ENCODE measurements around the gene ALKBH6. TPM values are rescaled to one million over a fixed set of nuclear protein-coding genes. Genes with fewer than 3 reads are reported as not detected.

Gene ALKBH6
- 12.0 and 15.4 TPM in 2 replicates for total RNA-seq

GRCh38 chr19:36014012-36014924, at the start of gene ALKBH6:
ALKBH6 (minus strand) TSS chr19:36014213; CDS start chr19:36013397, 816 bp downstream.

GRCh38 chr19:36054733-36055686, 41.0 kb upstream of the ALKBH6 start, which contains the start of gene WDR62:
WDR62 (plus strand) TSS chr19:36054897; CDS start chr19:36054972, 75 bp downstream.

GRCh38 chr19:36054119-36054732, 40.2 kb upstream of the ALKBH6 start, which contains the start of gene THAP8:
THAP8 (minus strand) TSS chr19:36054285; CDS start chr19:36054217, 68 bp downstream.

GRCh38 chr19:36032251-36033104, 18.5 kb upstream of the ALKBH6 start, which contains the start of gene CLIP3:
CLIP3 (minus strand) TSS chr19:36032873; CDS start chr19:36032357, 516 bp downstream.

GRCh38 chr19:36008336-36008978, 5.6 kb downstream of the ALKBH6 start, which contains the start of gene SYNE4:
SYNE4 (minus strand) TSS chr19:36008813; CDS start chr19:36008681, 132 bp downstream.

GRCh38 chr19:35995048-35995993, 18.7 kb downstream of the ALKBH6 start, which contains the start of gene SDHAF1:
SDHAF1 (plus strand) TSS chr19:35995188; CDS start chr19:35995275, 87 bp downstream.

Other genes with a start within 250 kb of the ALKBH6 start
- 0.57 TPM in 1 of 2 replicates, not detected in the other for gene ARHGAP33, start 238.6 kb downstream of the ALKBH6 start, total RNA-seq
- not detected in 2 replicates for gene PRODH2, start 201.4 kb downstream of the ALKBH6 start, total RNA-seq
- gene NPHS1, start 161.7 kb downstream of the ALKBH6 start, total RNA-seq = not detected in 2 replicates
- gene KIRREL2, start 157.3 kb downstream of the ALKBH6 start, total RNA-seq = not detected in 2 replicates
- gene APLP1, start 145.6 kb downstream of the ALKBH6 start, total RNA-seq = 0.64 TPM in 1 of 2 replicates, not detected in the other
- gene NFKBID, start 113.7 kb downstream of the ALKBH6 start, total RNA-seq = 3.4 and 3.6 TPM in 2 replicates
- 0.14 TPM in 1 of 2 replicates, not detected in the other for gene HCST, start 111.7 kb downstream of the ALKBH6 start, total RNA-seq
- gene TYROBP, start 105.9 kb downstream of the ALKBH6 start, total RNA-seq = not detected in 2 replicates
- gene LRFN3, start 77.8 kb downstream of the ALKBH6 start, total RNA-seq = 2.4 and 6.5 TPM in 2 replicates
- gene SDHAF1, start 19.0 kb downstream of the ALKBH6 start, total RNA-seq = 7.5 and 16.1 TPM in 2 replicates
- 1.4 and 5.2 TPM in 2 replicates for gene SYNE4, start 5.4 kb downstream of the ALKBH6 start, total RNA-seq
- 0.36 TPM in 1 of 2 replicates, not detected in the other for gene CLIP3, start 18.7 kb upstream of the ALKBH6 start, total RNA-seq
- 2.4 and 2.8 TPM in 2 replicates for gene THAP8, start 40.1 kb upstream of the ALKBH6 start, total RNA-seq
- gene WDR62, start 40.7 kb upstream of the ALKBH6 start, total RNA-seq = 0.28 and 0.68 TPM in 2 replicates
- not detected in 2 replicates for gene OVOL3, start 96.9 kb upstream of the ALKBH6 start, total RNA-seq
- gene POLR2I, start 100.7 kb upstream of the ALKBH6 start, total RNA-seq = 63.3 and 89.9 TPM in 2 replicates
- gene TBCB, start 101.3 kb upstream of the ALKBH6 start, total RNA-seq = 102 and 103 TPM in 2 replicates
- 258 and 283 TPM in 2 replicates for gene CAPNS1, start 125.9 kb upstream of the ALKBH6 start, total RNA-seq
- not detected in 2 replicates for gene COX7A1, start 138.2 kb upstream of the ALKBH6 start, total RNA-seq
- gene ZNF565, start 200.5 kb upstream of the ALKBH6 start, total RNA-seq = 7.2 and 8.7 TPM in 2 replicates
- gene ZNF146, start 200.9 kb upstream of the ALKBH6 start, total RNA-seq = 184 and 199 TPM in 2 replicates

Measured in nasal cavity respiratory epithelium epithelial cell of viscerocranial mucosa (primary cell).